OCI-M2 (cell line): ENCODE data around the gene SF3B3.

ENCODE experiments used
- DNase-seq: peaks from one replicate; lab custom pipeline; 2025; ENCODE audit not compliant: unreplicated experiment; lab: John Stamatoyannopoulos, UW

The SF3B3 gene

DNA sequence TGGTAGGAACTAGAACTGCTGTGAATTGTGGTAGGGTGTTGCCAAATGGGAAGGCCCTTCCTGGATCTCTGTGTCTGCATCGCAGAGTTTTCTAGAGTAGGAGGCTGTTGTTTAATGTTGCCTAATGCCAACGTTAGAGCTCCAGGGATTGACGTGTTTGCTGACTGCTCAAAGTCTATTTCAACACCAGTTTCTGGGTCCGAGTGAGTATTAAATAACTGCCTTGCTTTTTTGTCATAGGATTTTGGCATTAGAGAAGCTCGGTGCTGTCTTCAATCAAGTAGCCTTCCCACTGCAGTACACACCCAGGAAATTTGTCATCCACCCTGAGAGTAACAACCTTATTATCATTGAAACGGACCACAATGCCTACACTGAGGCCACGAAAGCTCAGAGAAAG, 40.0 kb downstream of the SF3B3 start:
- no peak for DNase-seq

- DNase-seq = no peak
Observed at GRCh38 chr16:70565053-70565452, 41.4 kb downstream of the SF3B3 start.

DNA sequence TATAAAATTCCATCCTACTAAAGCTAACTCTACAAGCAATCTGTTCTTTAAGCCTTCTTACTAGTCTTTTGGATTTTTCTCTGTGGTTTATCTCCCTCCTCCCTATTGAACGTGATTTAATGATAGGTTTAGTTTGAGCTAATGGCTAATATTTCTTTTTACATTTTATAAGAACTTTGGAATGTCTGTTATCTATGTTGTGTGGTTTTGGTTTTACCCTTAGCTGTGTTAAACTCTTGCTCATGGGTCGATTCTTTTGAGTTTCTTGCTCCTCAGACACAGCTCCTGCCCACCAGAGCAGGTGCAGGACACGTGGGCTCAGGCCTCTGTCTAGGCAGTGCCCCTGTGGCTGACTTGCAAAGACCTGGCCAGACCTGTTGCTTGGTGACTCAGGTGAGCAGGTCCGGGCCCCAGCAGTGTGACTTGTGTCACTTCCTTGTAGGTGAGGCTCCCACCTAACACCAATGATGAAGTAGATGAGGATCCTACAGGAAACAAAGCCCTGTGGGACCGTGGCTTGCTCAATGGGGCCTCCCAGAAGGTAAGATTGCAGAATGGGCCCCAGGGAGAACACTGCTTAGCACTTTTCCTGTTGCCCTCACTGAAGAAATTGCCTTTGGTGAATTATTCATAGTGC, 45.1 kb downstream of the SF3B3 start:
- no peak for DNase-seq

- DNase-seq = no peak
Observed at GRCh38 chr16:70569752-70570151, 46.1 kb downstream of the SF3B3 start.

- no peak for DNase-seq
Observed at GRCh38 chr16:70570967-70571570, 47.5 kb downstream of the SF3B3 start.

- no peak for DNase-seq
Observed at GRCh38 chr16:70571623-70572022, 48.0 kb downstream of the SF3B3 start.

DNA sequence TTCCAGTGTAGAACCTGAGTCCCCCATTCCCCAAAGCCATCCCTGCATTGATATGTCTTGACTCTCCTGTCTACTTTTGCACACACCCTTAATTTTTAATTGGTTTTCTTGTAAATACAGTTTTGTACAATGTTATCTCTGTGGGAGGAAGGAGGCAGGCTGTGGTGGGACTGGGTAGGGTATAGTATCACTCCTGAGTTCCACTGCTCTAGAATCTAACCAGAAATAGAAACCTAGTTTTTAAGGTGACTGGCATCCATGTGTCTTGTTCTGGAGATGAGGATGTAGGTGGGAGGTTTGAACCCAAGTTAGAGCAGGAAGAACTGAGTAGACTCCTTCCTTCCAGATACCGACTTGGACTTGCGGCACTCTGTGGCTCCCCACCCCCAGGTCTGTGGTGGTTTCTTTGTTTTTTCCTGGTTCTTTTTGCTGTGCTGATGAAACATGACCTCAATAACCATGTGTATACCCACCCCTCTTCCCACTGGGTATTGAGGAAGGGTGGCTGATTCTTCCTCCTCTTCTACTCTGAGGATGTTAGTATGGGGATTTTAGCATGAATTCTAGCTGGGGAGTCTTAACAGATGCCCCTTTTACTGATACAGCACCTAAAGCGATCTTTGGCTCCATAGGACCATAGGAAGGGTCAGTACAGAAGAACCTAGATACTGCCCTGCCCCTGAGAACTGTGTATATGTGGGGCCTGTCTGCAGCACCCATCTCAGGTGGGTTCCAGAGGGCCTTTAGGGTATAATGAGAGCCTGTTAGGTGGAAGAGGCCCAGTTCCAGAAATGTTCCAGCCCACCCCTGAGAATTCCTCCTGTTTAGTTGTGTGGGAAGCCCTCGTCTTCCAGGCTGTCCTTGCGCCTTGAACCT, 48.7 kb downstream of the SF3B3 start:
- no peak for DNase-seq

DNA sequence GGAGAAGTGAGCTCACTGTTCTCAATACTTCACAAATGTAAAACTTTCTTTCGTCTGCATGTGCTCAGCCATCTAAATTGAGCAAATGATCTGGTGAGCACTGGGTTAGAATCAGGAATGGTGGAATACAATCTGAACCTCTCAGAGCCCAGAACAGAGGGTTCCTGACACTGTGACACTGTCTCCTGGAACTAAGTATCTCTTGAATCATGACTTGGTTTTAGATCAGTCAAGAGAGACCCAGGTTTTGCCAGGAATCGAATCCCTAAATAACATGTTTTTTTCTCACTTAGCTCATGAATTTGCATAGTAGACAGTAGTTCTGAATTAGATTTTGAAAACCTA, 49.3 kb downstream of the SF3B3 start:
- DNase-seq = no peak

- DNase-seq = no peak
Observed at GRCh38 chr16:70573451-70574121, 50.0 kb downstream of the SF3B3 start.

GRCh38 chr16:70574595-70575271, 51.1 kb downstream of the SF3B3 start:
- no peak for DNase-seq

DNA sequence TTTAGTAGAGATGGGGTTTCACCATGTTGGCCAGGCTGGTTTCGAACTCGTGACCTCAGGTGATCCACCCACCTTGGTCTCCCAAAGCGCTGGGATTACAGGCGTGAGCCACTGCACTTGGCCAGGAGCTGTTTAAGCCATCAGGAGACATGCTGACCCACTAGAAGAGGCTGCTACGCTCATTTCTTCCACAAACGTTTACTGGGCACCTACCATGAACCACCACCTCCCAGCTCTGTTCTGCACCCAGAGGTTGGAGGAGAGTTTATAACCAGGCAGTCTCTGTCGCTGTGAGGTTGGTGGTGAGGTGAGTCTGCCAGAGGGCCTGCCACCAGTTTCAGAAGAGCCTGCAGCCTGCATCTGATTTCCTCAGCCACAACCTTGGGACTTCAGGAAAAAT, 51.8 kb downstream of the SF3B3 start:
- no peak for DNase-seq

DNA sequence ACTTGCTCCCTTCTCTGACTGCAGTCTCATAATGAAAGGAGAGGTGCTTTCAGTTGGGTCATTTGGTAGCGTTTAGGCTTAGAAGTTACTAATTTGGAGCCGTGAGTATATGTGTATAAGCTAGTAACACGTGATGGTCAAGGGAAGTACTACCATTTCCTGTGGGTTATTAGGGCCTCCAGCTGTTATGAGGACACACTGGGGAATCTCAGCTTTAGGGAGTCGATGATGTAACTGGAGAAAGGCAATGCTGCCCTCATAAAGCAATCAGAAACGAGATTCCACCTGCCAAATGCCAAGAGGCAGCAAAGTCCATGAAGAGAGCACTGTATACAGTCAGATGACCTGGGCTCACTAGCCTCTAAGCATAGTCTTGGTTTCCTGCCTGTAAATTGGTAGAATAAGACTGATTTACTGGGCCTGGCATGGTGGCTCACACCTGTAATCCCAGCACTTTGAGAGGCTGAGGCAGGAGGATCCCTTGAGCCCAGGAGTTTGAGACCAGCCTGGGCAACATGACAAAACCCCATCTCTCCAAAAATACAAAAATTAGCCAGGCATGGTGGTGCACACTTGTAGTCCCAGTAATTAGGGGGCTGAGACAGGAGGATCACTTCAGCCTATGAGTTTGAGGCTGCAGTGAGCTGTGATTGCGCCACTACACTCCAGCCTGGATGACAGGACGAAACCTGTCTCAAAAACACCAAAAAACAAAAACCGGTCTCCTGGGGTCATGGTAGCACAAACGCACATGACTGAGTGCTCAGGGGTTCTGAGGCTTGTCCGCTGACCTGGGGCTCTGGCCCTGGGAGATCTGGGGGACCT, 53.0 kb downstream of the SF3B3 start:
- DNase-seq = no peak

DNA sequence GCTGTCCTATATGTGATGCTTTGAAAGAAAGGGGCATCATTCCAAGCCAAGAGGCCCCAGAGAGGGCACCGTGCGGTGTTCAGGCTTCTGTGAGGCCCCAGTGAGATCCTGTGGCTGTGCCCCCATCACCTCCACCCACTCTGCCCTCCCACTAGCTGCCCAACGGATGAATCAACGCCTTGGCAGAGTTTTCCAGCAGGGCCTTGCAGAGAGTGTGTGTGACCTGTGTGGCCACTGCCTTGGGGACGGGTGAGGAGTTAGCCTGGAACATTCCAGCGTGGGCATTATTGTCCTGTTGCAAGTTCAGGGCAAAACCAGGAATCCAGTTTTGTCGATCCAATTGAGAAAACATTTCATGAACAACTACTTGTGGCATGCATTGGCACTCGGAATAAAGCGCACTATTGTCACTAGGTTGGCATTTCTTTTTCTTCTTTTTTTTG, 53.7 kb downstream of the SF3B3 start:
- DNase-seq = no peak

- DNase-seq = no peak
Observed at GRCh38 chr16:70578035-70578434, 54.4 kb downstream of the SF3B3 start.

- no peak for DNase-seq
Observed at GRCh38 chr16:70579248-70579647, 55.6 kb downstream of the SF3B3 start.

GRCh38 chr16:70579648-70580630, 56.3 kb downstream of the SF3B3 start:
- no peak for DNase-seq

- no peak for DNase-seq
Observed at GRCh38 chr16:70582280-70582978, 58.8 kb downstream of the SF3B3 start.

DNA sequence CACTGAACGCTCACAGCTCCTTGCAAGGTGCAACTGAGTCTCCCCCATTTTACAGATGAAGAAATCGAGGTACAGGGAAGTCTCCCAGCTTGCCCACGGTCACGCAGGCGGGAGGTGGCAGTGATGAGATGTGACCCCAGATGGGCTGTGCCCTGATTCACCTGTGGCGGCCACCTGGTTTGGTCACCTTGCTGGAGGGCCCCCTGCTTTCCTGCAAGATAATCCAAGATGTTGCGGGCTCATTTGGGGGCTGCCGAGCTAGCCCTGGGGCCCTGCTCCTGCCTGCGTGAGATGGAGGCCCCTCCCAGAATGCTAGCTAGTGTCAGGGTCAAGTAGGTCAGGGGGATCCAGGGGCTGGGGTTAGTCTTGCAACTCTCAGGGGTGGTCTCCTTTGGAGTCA, 63.1 kb downstream of the SF3B3 start:
- no peak for DNase-seq
